Fibroblast of the aortic adventitia (primary cell): Measurements from ENCODE around the gene CAPZA2. TPM values are rescaled to one million over a fixed set of nuclear protein-coding genes. Genes with fewer than 3 reads are reported as not detected.

Experiments used
- DNase-seq: peaks from one replicate; pipeline ENCODE4 v3.0.0-alpha.2; 2010; ENCODE audit warnings: low read depth
- H3K4me3 ChIP-seq: 2 replicates; pipeline ENCODE4 v1.5.1; 2011; ENCODE audit warnings: low read depth, mild to moderate bottlenecking, control low read depth, low read length, moderate library complexity
- CTCF ChIP-seq: IDR thresholded peaks from 2 replicates; pipeline ENCODE4 v1.5.1; 2011; ENCODE audit warnings: mild to moderate bottlenecking, low read length, control low read depth, inconsistent platforms; ENCODE audit not compliant: insufficient read depth
- total RNA-seq: library from RNA; depleted of rRNA; stranded (reverse); fragments of >200 nt; gene quantifications from 2 replicates; pipeline ENCODE4 v1.2.3, GENCODE V29; 2012; ENCODE audit warnings: low replicate concordance

CAPZA2 gene
- total RNA-seq, 1 donor = 174 TPM

GRCh38 chr7:116910383-116910782 lies 48.0 kb downstream of the CAPZA2 start:
- H3K4me3 ChIP-seq = no peak overlapping the region
- no peak for TF ChIP-seq CTCF
- DNase-seq = no peak

DNA sequence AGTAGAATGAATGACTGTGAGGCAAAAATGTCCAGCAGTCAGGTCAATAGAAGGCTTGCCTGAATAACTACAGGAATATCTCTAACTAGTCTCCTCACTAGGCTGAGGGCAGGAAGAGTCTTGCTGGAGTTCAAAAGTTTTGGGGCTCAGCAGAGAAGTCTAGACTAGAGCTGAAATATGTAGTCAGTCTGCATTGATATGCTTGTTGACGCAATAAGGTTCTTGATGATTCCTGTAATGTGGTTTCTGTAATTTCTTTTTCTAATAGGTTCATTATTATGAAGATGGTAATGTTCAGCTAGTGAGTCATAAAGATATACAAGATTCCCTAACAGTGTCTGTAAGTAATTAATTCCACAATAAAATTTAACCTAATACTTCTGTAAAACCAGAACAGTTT lies 49.4 kb downstream of the CAPZA2 start:
- no peak for TF ChIP-seq CTCF
- no peak overlapping the region for H3K4me3 ChIP-seq
- no peak for DNase-seq

DNA sequence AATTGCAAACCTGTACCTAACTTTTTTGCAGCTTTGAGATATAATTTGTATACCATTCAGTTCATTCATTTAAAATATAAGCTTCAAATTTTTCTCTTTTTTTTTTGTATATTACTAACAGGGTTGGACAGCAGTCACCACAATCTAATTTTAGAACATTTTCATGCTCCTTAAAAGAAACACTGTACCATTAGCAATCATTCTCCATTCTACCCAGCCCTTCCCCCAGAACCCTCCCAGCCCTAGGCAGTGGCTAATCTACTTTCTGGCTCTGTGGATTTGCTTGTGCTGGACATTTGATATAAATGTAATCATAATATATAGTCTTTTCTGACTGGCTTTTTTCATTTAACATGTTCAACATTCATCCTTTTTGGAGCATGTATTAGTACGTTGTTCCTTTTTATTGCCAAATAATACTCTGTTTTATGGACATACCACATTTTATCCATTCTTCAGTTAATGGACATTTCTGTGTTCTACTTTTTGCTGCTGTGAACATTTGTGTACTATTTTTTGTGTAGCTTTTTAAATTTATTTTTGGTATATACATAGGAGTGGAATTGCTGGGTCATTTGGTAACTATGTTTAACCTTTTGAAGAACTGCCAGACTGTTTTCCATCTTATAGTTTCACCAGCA lies 50.0 kb downstream of the CAPZA2 start:
- TF ChIP-seq CTCF = no peak
- DNase-seq = no peak
- no peak overlapping the region for H3K4me3 ChIP-seq

DNA sequence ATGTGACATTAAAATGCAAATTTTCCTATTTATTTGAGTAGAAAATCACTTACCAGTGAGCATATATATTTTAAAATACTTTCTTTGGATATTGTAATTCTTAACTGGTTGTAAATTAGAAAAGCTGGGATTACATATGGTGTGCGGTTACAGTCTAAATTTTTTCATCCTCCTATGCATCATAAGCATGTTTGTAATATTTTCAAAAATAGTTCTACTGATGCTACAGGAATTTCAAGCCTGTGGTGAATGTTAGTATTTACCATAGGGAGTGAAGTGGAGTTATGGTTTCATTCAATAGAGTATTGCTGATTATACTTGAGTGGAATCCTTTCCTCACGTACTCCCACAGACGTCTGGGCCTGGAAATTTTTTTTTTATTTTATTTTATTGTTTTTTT lies 56.3 kb downstream of the CAPZA2 start:
- DNase-seq = no peak
- no peak for TF ChIP-seq CTCF

GRCh38 chr7:116920359-116920758 lies 58.0 kb downstream of the CAPZA2 start:
- TF ChIP-seq CTCF = no peak
- DNase-seq = no peak

More for the DNA sequence above, 56.3 kb downstream of the CAPZA2 start:
- no peak overlapping the region for H3K4me3 ChIP-seq

GRCh38 chr7:116922545-116922944 lies 60.2 kb downstream of the CAPZA2 start:
- TF ChIP-seq CTCF = no peak
- H3K4me3 ChIP-seq = no peak overlapping the region
- no peak for DNase-seq

More at GRCh38 chr7:116920359-116920758, 58.0 kb downstream of the CAPZA2 start:
- H3K4me3 ChIP-seq = no peak overlapping the region

- H3K4me3 ChIP-seq = no peak overlapping the region
- TF ChIP-seq CTCF = no peak
- no peak for DNase-seq
Observed at GRCh38 chr7:116924741-116925140, 62.4 kb downstream of the CAPZA2 start.
